Osteoblast (primary cell): Measurements from ENCODE around the gene CHST2. TPM values are rescaled to one million over a fixed set of nuclear protein-coding genes. Genes with fewer than 3 reads are reported as not detected.

Source experiments
- DNase-seq: peaks from one replicate; pipeline ENCODE4 v3.0.0; 2011; ENCODE audit warnings: low spot score, mixed read lengths; ENCODE audit not compliant: insufficient read length; ENCODE audit errors: missing footprints
- H2AFZ ChIP-seq: 2 replicates; pipeline ENCODE4 v1.6.0; 2011; ENCODE audit warnings: mild to moderate bottlenecking, low read length
- H3K27ac ChIP-seq: 2 replicates; pipeline ENCODE4 v1.5.1; 2011; ENCODE audit warnings: mild to moderate bottlenecking, low read depth, low read length, moderate library complexity
- H3K27me3 ChIP-seq: 2 replicates; pipeline ENCODE4 v1.6.0; 2012; ENCODE audit warnings: mild to moderate bottlenecking, control low read depth, inconsistent platforms, low read length, moderate library complexity; ENCODE audit not compliant: insufficient read depth
- H3K36me3 ChIP-seq: 2 replicates; pipeline ENCODE4 v1.5.1; 2011; ENCODE audit warnings: mild to moderate bottlenecking, low read length, control low read depth, moderate library complexity; ENCODE audit not compliant: insufficient read depth
- H3K4me1 ChIP-seq: 2 replicates; pipeline ENCODE4 v1.5.1; 2011; ENCODE audit warnings: mild to moderate bottlenecking, low read length, control low read depth, moderate library complexity; ENCODE audit not compliant: insufficient read depth
- H3K4me2 ChIP-seq: 2 replicates; pipeline ENCODE4 v1.6.0; 2011; ENCODE audit warnings: mild to moderate bottlenecking, low read length; ENCODE audit not compliant: insufficient read depth
- H3K4me3 ChIP-seq: fragments of 200-600 bp; sonication (generic); 3 replicates; pipeline ENCODE4 v1.5.1; 2012; ENCODE audit warnings: mild to moderate bottlenecking, low read length, inconsistent platforms; ENCODE audit not compliant: insufficient read depth
- H3K79me2 ChIP-seq: 2 replicates; pipeline ENCODE4 v1.6.0; 2012; ENCODE audit warnings: mild to moderate bottlenecking, low read length, control low read depth, inconsistent platforms; ENCODE audit not compliant: insufficient read depth
- H3K9me3 ChIP-seq: 2 replicates; pipeline ENCODE4 v1.5.1; 2011; ENCODE audit warnings: low read depth, low read length, control low read depth
- H4K20me1 ChIP-seq: 2 replicates; pipeline ENCODE4 v1.6.0; 2012; ENCODE audit warnings: mild to moderate bottlenecking, low read length, control low read depth; ENCODE audit not compliant: insufficient read depth
- CTCF ChIP-seq: IDR thresholded peaks from 2 replicates; pipeline ENCODE4 v1.5.1; 2011; ENCODE audit warnings: mild to moderate bottlenecking, low read depth, low read length, moderate library complexity; ENCODE audit errors: extremely low read depth
- total RNA-seq: library from RNA; depleted of rRNA; stranded (reverse); fragments of >200 nt; gene quantifications from 2 replicates; pipeline ENCODE4 v1.2.3, GENCODE V29; 2012

Gene CHST2
- total RNA-seq, 1 donor: 13.8 TPM

- peaks cover 24% of the 10 kb centered on the region for H3K27me3 ChIP-seq
- no peak for DNase-seq
- no peaks in the 10 kb centered on the region for H3K79me2 ChIP-seq
- H3K4me2 ChIP-seq: no peak overlapping the region
- no peaks in the 10 kb centered on the region for H3K9me3 ChIP-seq
- H3K4me1 ChIP-seq: no peaks in the 10 kb centered on the region
- H3K4me3 ChIP-seq: no peak overlapping the region
- H3K27ac ChIP-seq: no peak overlapping the region
- H3K36me3 ChIP-seq: no peaks in the 10 kb centered on the region
- H4K20me1 ChIP-seq: no peaks in the 10 kb centered on the region
- H2AFZ ChIP-seq: no peak overlapping the region
- TF ChIP-seq CTCF: no peak
Measured at GRCh38 chr3:143100451-143100850, 19.1 kb upstream of the CHST2 start.

- H3K36me3 ChIP-seq: no peaks in the 10 kb centered on the region
- no peak overlapping the region for H3K4me2 ChIP-seq
- no peak for TF ChIP-seq CTCF
- peaks cover 24% of the 10 kb centered on the region for H3K27me3 ChIP-seq
- no peaks in the 10 kb centered on the region for H3K4me1 ChIP-seq
- no peak overlapping the region for H3K4me3 ChIP-seq
- H3K79me2 ChIP-seq: no peaks in the 10 kb centered on the region
- no peak overlapping the region for H2AFZ ChIP-seq
- no peaks in the 10 kb centered on the region for H4K20me1 ChIP-seq
- H3K27ac ChIP-seq: no peak overlapping the region
- DNase-seq: no peak
- H3K9me3 ChIP-seq: no peaks in the 10 kb centered on the region
Measured at GRCh38 chr3:143101792-143102381, 17.7 kb upstream of the CHST2 start.

GRCh38 chr3:143103652-143104051 lies 15.9 kb upstream of the CHST2 start:
- Histone ChIP-seq H3K27me3 (peaks cover 20% of the 10 kb centered on the region), H3K4me3 (no peak overlapping the region), H3K79me2 (no peaks in the 10 kb centered on the region), H2AFZ (no peak overlapping the region), H4K20me1 (no peaks in the 10 kb centered on the region), H3K9me3 (no peaks in the 10 kb centered on the region), H3K4me1 (no peaks in the 10 kb centered on the region), H3K36me3 (no peaks in the 10 kb centered on the region), H3K27ac (no peak overlapping the region), H3K4me2 (no peak overlapping the region)
- no peak for TF ChIP-seq CTCF
- DNase-seq: no peak

GRCh38 chr3:143105170-143105569 lies 14.4 kb upstream of the CHST2 start:
- Histone ChIP-seq H3K9me3 (no peaks in the 10 kb centered on the region), H3K4me1 (no peaks in the 10 kb centered on the region), H3K27me3 (peaks cover 5% of the 10 kb centered on the region), H3K4me2 (no peak overlapping the region), H3K36me3 (no peaks in the 10 kb centered on the region), H2AFZ (no peak overlapping the region), H4K20me1 (no peaks in the 10 kb centered on the region), H3K4me3 (no peak overlapping the region), H3K27ac (no peak overlapping the region), H3K79me2 (no peaks in the 10 kb centered on the region)
- no peak for DNase-seq
- no peak for TF ChIP-seq CTCF
